HepG2 (cell line): ENCODE results near the gene LRP5. TPM values are rescaled to one million over a fixed set of nuclear protein-coding genes. Genes with fewer than 3 reads are reported as not detected.

Experiments
- ATAC-seq: fragments of 200-7000 bp; cut with Tn5 transposase; 3 replicates; pipeline ENCODE4 v1.9.1; 2020; ENCODE audit warnings: mild to moderate bottlenecking, moderate library complexity
- BruUV-seq: library from RNA; stranded (reverse); fragments of 400-500 nt; replicated peaks from 2 replicates; lab custom pipeline; 2021; lab: Mats Ljungman, UMichigan
- CTCF ChIA-PET: fragments of 300-600 bp; formaldehyde crosslinking; extraction: SDS; loops from one replicate; lab custom pipeline; 2021; ENCODE audit warnings: low total read pairs, inconsistent platforms, low intra/inter-chr PET ratio; lab: Yijun Ruan, JAX
- POLR2A ChIA-PET: fragments of 350-600 bp; sonication (Branson Sonifier 250); formaldehyde crosslinking; loops from one replicate; lab custom pipeline; 2020; ENCODE audit warnings: antibody characterized with exemption, inconsistent platforms; lab: Yijun Ruan, JAX
- DNase-seq: peaks from one replicate; pipeline ENCODE4 v3.0.0-alpha.2; 2015; ENCODE audit warnings: low spot score
- FAIRE-seq: peaks from 3 replicates; lab custom pipeline; 2011; peaks lifted over from hg19 to GRCh38; lab: Jason Lieb, UNC
- H2AFZ ChIP-seq: one replicate; pipeline ENCODE4 v1.6.1; 2011; ENCODE audit warnings: low read length, inconsistent platforms
- H3K27ac ChIP-seq: fragments of 300-600 bp; 3 replicates; pipeline ENCODE4 v1.8.0; 2011; ENCODE audit warnings: mixed run types, mild to moderate bottlenecking, mixed read lengths, low read length, inconsistent platforms; ENCODE audit not compliant: insufficient read depth; ENCODE audit errors: extremely low read length
- H3K27me3 ChIP-seq, 2 experiments: fragments of 200-600 bp in 1 of 2; 2 replicates in 1 of 2; 3 replicates in 1 of 2; pipeline versions ENCODE4 v1.6.0 to v1.8.0; 2011; ENCODE audit warnings: low read length in 2 of 2, mild to moderate bottlenecking in 2 of 2, moderate library complexity in 2 of 2, inconsistent platforms in 1 of 2; ENCODE audit not compliant: insufficient read depth in 2 of 2, control insufficient read depth in 1 of 2
- H3K36me3 ChIP-seq, 2 experiments: fragments of 200-600 bp in 1 of 2; replicated peaks in 1 of 2; 2 replicates in 1 of 2; 3 replicates in 1 of 2; pipeline versions ENCODE4 v1.5.1 to v1.8.0; 2011; ENCODE audit warnings: low read length in 2 of 2, inconsistent platforms in 1 of 2; ENCODE audit not compliant: insufficient read depth in 2 of 2, control insufficient read depth in 1 of 2
- H3K4me1 ChIP-seq: 2 replicates; pipeline ENCODE4 v1.5.1; 2012; ENCODE audit warnings: low read length, inconsistent platforms; ENCODE audit not compliant: insufficient read depth
- H3K4me2 ChIP-seq: 2 replicates; pipeline ENCODE4 v1.6.0; 2011; ENCODE audit warnings: low read depth, low read length, inconsistent platforms
- H3K4me3 ChIP-seq, 3 experiments: fragments of 200-600 bp in 1 of 3; sonication (generic), shearing (Covaris generic) in 1 of 3; replicated peaks in 1 of 3; 2 replicates each; pipeline ENCODE4 v1.5.1; 2011 to 2016; ENCODE audit warnings: low read length in 3 of 3, inconsistent platforms in 2 of 3, low read depth in 2 of 3, mild to moderate bottlenecking in 2 of 3, control low read depth in 1 of 3, mixed read lengths in 1 of 3; ENCODE audit not compliant: insufficient read depth in 1 of 3
- H3K79me2 ChIP-seq: one replicate; pipeline ENCODE4 v1.6.1; 2011; ENCODE audit warnings: low read length, inconsistent platforms; ENCODE audit not compliant: insufficient read depth
- H3K9ac ChIP-seq: 2 replicates; pipeline ENCODE4 v1.6.0; 2011; ENCODE audit warnings: mild to moderate bottlenecking, low read depth, low read length, inconsistent platforms; ENCODE audit not compliant: insufficient read depth
- H3K9me3 ChIP-seq: 2 replicates; pipeline ENCODE4 v1.5.1; 2012; ENCODE audit warnings: mild to moderate bottlenecking, low read length
- H4K20me1 ChIP-seq: 2 replicates; pipeline ENCODE4 v1.6.0; 2011; ENCODE audit warnings: inconsistent platforms, mild to moderate bottlenecking, low read length, moderate library complexity; ENCODE audit not compliant: insufficient read depth
- BRF2 ChIP-seq: sonication (generic); formaldehyde crosslinking; IDR thresholded peaks from 2 replicates; pipeline ENCODE4 v1.8.1; 2022; ENCODE audit warnings: mild to moderate bottlenecking, missing genetic modification reagents
- HHEX ChIP-seq: IDR thresholded peaks from 2 replicates; pipeline ENCODE4 v1.6.1; 2016; ENCODE audit warnings: control low read depth
- HOXA5 ChIP-seq: sonication (generic); formaldehyde crosslinking; IDR thresholded peaks from 2 replicates; pipeline ENCODE4 v1.4.0; 2020; ENCODE audit warnings: missing genetic modification reagents
- KLF6 ChIP-seq: IDR thresholded peaks from 2 replicates; pipeline ENCODE4 v1.8.0; 2016; ENCODE audit warnings: missing biosample characterization, missing genetic modification reagents
- MAZ ChIP-seq, 2 experiments: sonication (generic) in 1 of 2; formaldehyde crosslinking in 1 of 2; IDR thresholded peaks; 2 replicates each; pipeline versions ENCODE4 v1.5.0 to v1.6.1; 2012 to 2020; ENCODE audit warnings: low read depth in 2 of 2, mild to moderate bottlenecking in 2 of 2, borderline replicate concordance in 1 of 2, improper control_type of control experiment in 1 of 2, low read length in 1 of 2, missing genetic modification reagents in 1 of 2, moderate library complexity in 1 of 2
- MEIS1 ChIP-seq: sonication (generic); formaldehyde crosslinking; IDR thresholded peaks from 2 replicates; pipeline ENCODE4 v1.9.0; 2021; ENCODE audit warnings: mild to moderate bottlenecking, missing genetic modification reagents, moderate library complexity, borderline replicate concordance
- NR2F2 ChIP-seq: IDR thresholded peaks from 2 replicates; pipeline ENCODE4 v1.6.1; 2012; ENCODE audit warnings: low read depth, inconsistent platforms, borderline replicate concordance
- POGZ ChIP-seq: sonication (generic); formaldehyde crosslinking; IDR thresholded peaks from 2 replicates; pipeline ENCODE4 v1.4.0; 2020; ENCODE audit warnings: mild to moderate bottlenecking, missing genetic modification reagents
- SAP130 ChIP-seq: IDR thresholded peaks from 2 replicates; pipeline ENCODE4 v1.6.1; 2016; ENCODE audit warnings: low read depth
- SRSF4 ChIP-seq: fragments of 200-400 bp; formaldehyde crosslinking; IDR thresholded peaks from one replicate; pipeline ENCODE4 v1.6.1; 2018; ENCODE audit warnings: mild to moderate bottlenecking, low read depth, low read length, moderate library complexity; ENCODE audit not compliant: poor library complexity, severe bottlenecking
- ZHX2 ChIP-seq, 2 experiments: sonication (generic) in 1 of 2; formaldehyde crosslinking in 1 of 2; IDR thresholded peaks; 2 replicates each; pipeline versions ENCODE4 v1.6.1 to v1.9.0; 2014 to 2022; ENCODE audit warnings: antibody characterized with exemption in 1 of 2, borderline replicate concordance in 1 of 2, inconsistent platforms in 1 of 2, low read depth in 1 of 2, missing genetic modification reagents in 1 of 2
- WGBS: methylation state at CpG from one replicate; pipeline ENCODE4 v1.1.6; 2017; ENCODE audit warnings: low lambda C conversion rate; 5-methylcytosine and 5-hydroxymethylcytosine counted together
- in situ Hi-C: cut with HindIII; loops from 2 replicates; pipeline ENCODE4 v1.10.0; 2017; ENCODE audit warnings: low pct_unique_long_range_greater_than_20kb; ENCODE audit not compliant: extremely low pct_ligation_motif_present
- intact Hi-C: fragments of 100-400 bp; cut with micrococcal nuclease; formaldehyde crosslinking; loops from one replicate; pipeline ENCODE4 v1.10.0; 2022; ENCODE audit not compliant: unreplicated experiment
- polyA plus RNA-seq, 8 experiments: library from polyadenylated mRNA; depleted of rRNA in 3 of 8; stranded (reverse) in 7 of 8; unstranded in 1 of 8; fragments of >200 nt; fragmentation: Illumina TruSeq in 4 of 8; extraction: Trizol in 4 of 8; gene quantifications; 2 replicates each; pipeline versions ENCODE4 v1.2.1 to v1.2.3, GENCODE V29; 2011 to 2016; ENCODE audit warnings: low read depth in 4 of 8, missing spikeins in 1 of 8, mixed read lengths in 1 of 8; ENCODE audit not compliant: insufficient read depth in 1 of 8
- total RNA-seq, 5 experiments: library from RNA; depleted of rRNA; stranded (reverse); fragments of >200 nt; fragmentation: Illumina TruSeq; extraction: Trizol; gene quantifications; 2 replicates each; pipeline ENCODE4 v1.2.3, GENCODE V29; 2016; ENCODE audit warnings: low read depth in 1 of 5
- TF ChIP-seq, protein P1 (sequence below): sonication (generic); formaldehyde crosslinking; IDR thresholded peaks from 2 replicates; pipeline ENCODE4 v1.4.0; 2020; ENCODE audit warnings: missing genetic modification reagents, borderline replicate concordance

Gene LRP5
- total and polyA plus RNA-seq, 2 of the 13 experiments (the other 11 are each of a cell fraction or from before 2014, with no cell fraction given): 40.4 to 64.0 TPM

DNA sequence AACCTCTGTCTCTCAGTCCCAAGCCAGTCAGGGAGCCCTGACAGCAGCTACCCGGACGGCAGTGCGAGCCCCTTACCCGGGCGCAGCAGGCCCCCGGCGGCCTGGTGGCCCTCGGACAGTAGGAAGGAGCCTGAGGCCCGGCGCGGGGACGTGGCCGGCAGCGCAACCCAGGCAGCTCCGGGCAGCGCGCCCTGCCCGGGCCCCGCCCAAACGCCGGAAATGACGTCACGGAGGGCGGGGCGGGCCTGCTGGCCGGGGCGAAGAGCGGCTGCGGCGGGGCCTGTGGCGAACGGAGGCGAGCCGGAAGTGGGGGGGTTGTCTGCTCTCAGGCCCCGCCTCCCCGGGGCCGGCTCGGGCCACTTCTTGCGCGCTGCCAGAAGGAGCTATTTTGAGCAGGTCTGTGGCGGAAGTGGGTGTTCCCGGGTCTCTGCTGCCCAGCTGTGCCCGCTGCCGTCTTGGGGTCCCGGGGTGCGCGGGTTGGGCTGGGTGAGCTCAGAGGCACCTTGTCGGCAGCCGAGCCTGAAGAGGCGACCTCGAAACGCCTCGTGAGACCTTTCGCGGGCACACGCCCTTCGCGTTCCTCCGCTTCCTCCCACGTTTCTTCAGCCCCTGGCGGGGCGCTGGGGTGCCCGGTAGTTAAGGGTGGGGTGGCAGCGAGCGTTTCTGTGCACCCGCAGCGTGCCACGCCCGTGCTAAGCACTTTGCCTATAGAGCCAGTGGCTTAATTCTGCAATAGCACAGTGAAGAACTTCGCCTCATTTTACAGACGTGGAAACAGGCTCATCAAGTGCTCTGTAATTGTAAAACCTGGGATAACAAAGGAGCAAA lies 40.4 kb upstream of the LRP5 start, which contains the start of gene C11orf24:
C11orf24 (minus strand) TSS at position 193 of the 828 bp plus-strand sequence. CDS start 8,206 bp downstream, outside the sequence.
- Histone ChIP-seq H3K27me3 (no peaks in the 10 kb centered on the region; a peak in 1 of 5 replicates), H3K9ac (peak within 1 kb of the TSS; percentile 96), H3K79me2 (peaks cover 41% of the 10 kb centered on the region), H3K9me3 (no peaks in the 10 kb centered on the region), H3K4me3 (peak within 1 kb of the TSS; percentile 97 to 99 (median 98)), H3K4me2 (peak within 1 kb of the TSS; percentile 87), H4K20me1 (peaks cover 5% of the 10 kb centered on the region; the same call in 1 of the 2 replicates), H3K27ac (peak within 1 kb of the TSS; percentile 92), H3K36me3 (peaks cover 3 to 23% of the 10 kb centered on the region in 2 experiments; a peak in 3 of 5 replicates), H2AFZ (no peak within 1 kb of the TSS), H3K4me1 (peaks cover 74% of the 10 kb centered on the region)
- WGBS: 3% methylated on average over 10 of the region's 71 CpGs
- ATAC-seq (peak; percentile 90), DNase-seq (peak; percentile 84), FAIRE-seq (no peak)
- in situ Hi-C loops (no loop called here), intact Hi-C loops (loop anchor here (1.0 kb wide), 1 partner anchor 26 kb away; no protein-coding TSS in a partner anchor)
- ChIA-PET CTCF (interaction anchor here (2.6 kb wide), 1 partner anchor 26 kb away, joined by 22 read pairs; no protein-coding TSS in a partner anchor), POLR2A (interaction anchor here (0.6 to 6.4 kb wide), 22 partner anchors 11 to 1026 kb away, joined by 3 to 220 read pairs (median 6); partner anchors contain the start of gene PPP6R3)
- BruUV-seq: TSS peak; percentile 96
- TF ChIP-seq SAP130 (CRISPR knock-in tag): peak; percentile 95
- TF ChIP-seq MAZ (IDR thresholded peaks at IDR 0.05; ENCODE audit: borderline replicate concordance, low read depth, low read length): peak; percentile 87
- peak; percentile 87 for TF ChIP-seq MAZ (CRISPR knock-in tag; IDR thresholded peaks at IDR 0.05; ENCODE audit: low read depth)
- no peak for TF ChIP-seq SRSF4
- TF ChIP-seq, protein P1, sequence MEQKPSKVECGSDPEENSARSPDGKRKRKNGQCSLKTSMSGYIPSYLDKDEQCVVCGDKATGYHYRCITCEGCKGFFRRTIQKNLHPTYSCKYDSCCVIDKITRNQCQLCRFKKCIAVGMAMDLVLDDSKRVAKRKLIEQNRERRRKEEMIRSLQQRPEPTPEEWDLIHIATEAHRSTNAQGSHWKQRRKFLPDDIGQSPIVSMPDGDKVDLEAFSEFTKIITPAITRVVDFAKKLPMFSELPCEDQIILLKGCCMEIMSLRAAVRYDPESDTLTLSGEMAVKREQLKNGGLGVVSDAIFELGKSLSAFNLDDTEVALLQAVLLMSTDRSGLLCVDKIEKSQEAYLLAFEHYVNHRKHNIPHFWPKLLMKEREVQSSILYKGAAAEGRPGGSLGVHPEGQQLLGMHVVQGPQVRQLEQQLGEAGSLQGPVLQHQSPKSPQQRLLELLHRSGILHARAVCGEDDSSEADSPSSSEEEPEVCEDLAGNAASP: peak; percentile 79; the same call in 1 of the 2 replicates
- TF ChIP-seq POGZ: 0 out of 2 replicates have a peak, but pooled peaks have one; percentile 36
- peak; percentile 93 for TF ChIP-seq HOXA5 (CRISPR knock-in tag)
- peak; percentile 75 for TF ChIP-seq KLF6 (CRISPR knock-in tag)
- TF ChIP-seq NR2F2: no peak
- no peak for TF ChIP-seq MEIS1 (CRISPR knock-in tag)
- TF ChIP-seq ZHX2 (IDR thresholded peaks at IDR 0.05; ENCODE audit: low read depth): 0 out of 2 replicates have a peak, but pooled peaks have one; percentile 40
- TF ChIP-seq ZHX2 (CRISPR knock-in tag; IDR thresholded peaks at IDR 0.05; ENCODE audit: borderline replicate concordance): no peak; the same call in 1 of the 2 replicates
- peak; percentile 54; the same call in 1 of the 2 replicates for TF ChIP-seq BRF2
- no peak for TF ChIP-seq HHEX (CRISPR knock-in tag)
